Keratinocyte (primary cell): ENCODE results near the gene VCAN.

Experiments used
- EZH2 ChIP-seq: IDR thresholded peaks from one replicate; pipeline ENCODE4 v1.6.1; 2012; ENCODE audit warnings: inconsistent platforms, mild to moderate bottlenecking, low read length, moderate library complexity
- TF ChIP-seq, protein P1 (sequence below), 3 experiments: IDR thresholded peaks in 1 of 3; conservative IDR thresholded peaks in 1 of 3; optimal IDR thresholded peaks in 1 of 3; 2 replicates in 2 of 3; 3 replicates in 1 of 3; pipeline versions ENCODE3 to v1.5.1; 2011; ENCODE audit warnings: low read length in 3 of 3, mild to moderate bottlenecking in 3 of 3, moderate library complexity in 2 of 3, control low read depth in 1 of 3, inconsistent platforms in 1 of 3; ENCODE audit not compliant: insufficient read depth in 2 of 3; ENCODE audit errors: extremely low read depth in 1 of 3

DNA sequence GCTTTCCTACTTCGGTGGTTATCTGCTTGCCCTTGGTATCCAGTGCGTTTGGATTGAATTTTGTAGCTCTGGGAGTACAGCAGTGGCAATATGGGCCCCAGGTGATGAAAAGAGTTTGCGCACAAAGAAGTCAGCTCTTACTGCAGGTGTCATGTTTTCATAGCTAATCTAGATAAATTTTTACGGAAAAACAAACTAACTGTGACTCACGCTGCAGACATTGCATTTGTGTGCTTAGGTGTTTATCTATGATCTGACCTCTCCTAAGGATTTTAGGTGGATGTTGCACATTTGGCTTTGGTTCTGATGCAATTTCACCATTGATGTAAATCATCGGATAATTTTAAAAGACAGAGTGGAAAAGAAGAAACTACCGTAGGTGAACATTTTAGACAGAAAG is 92.1 kb downstream of the VCAN start:
- TF ChIP-seq, protein P1, sequence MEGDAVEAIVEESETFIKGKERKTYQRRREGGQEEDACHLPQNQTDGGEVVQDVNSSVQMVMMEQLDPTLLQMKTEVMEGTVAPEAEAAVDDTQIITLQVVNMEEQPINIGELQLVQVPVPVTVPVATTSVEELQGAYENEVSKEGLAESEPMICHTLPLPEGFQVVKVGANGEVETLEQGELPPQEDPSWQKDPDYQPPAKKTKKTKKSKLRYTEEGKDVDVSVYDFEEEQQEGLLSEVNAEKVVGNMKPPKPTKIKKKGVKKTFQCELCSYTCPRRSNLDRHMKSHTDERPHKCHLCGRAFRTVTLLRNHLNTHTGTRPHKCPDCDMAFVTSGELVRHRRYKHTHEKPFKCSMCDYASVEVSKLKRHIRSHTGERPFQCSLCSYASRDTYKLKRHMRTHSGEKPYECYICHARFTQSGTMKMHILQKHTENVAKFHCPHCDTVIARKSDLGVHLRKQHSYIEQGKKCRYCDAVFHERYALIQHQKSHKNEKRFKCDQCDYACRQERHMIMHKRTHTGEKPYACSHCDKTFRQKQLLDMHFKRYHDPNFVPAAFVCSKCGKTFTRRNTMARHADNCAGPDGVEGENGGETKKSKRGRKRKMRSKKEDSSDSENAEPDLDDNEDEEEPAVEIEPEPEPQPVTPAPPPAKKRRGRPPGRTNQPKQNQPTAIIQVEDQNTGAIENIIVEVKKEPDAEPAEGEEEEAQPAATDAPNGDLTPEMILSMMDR (optimal IDR thresholded peaks at IDR 0.05 in 1 of 3, IDR thresholded peaks at IDR 0.05 in 1 of 3, conservative IDR thresholded peaks at IDR 0.05 in 1 of 3; ENCODE audit: extremely low read depth in 1 of 3, insufficient read depth in 2 of 3, low read length in 3 of 3) = no peak
- no peak for TF ChIP-seq EZH2
